ENCODE data around the gene NT5C3A. TPM values are rescaled to one million over a fixed set of nuclear protein-coding genes. Genes with fewer than 3 reads are reported as not detected.

NT5C3A gene
- total and polyA plus RNA-seq, 9 of the 15 experiments (the other 6 are each of a cell fraction or from before 2014, with no cell fraction given) = 18.6 to 60.1 (median 40.0) TPM

- ChIA-PET CTCF (ENCODE audit: low intra/inter-chr PET ratio) (no interaction called here), POLR2A (interaction anchor here (0.6 kb wide), 1 partner anchor 213 kb away, joined by 3 read pairs; no protein-coding TSS in a partner anchor)
- peak; percentile 67 for FAIRE-seq
- intact Hi-C loops (cut with micrococcal nuclease) (no loop called here), in situ Hi-C loops (cut with MboI) (no loop called here)
- Histone ChIP-seq H3K4me2 (ENCODE audit: insufficient read depth, low read length) (no peak overlapping the region), H2AFZ (ENCODE audit: low read depth, low read length) (peak overlapping the region; percentile 74), H3K27ac (ENCODE audit: extremely low read depth, low read depth, low read length) (no peak overlapping the region), H3K27me3 (ENCODE audit: control insufficient read depth in 2 of 2, insufficient read depth in 2 of 2, low read length in 2 of 2) (no peaks in the 10 kb centered on the region), H3K36me3 (ENCODE audit: control insufficient read depth, insufficient read depth, low read length) (no peaks in the 10 kb centered on the region), H3K79me2 (ENCODE audit: control insufficient read depth, insufficient read depth, low read length) (no peaks in the 10 kb centered on the region), H4K20me1 (replicated peaks; ENCODE audit: control insufficient read depth, insufficient read depth, low read length) (no peaks in the 10 kb centered on the region), H3K4me3 (no peak overlapping the region), H3K4me1 (replicated peaks in 1 of 2; ENCODE audit: control insufficient read depth in 2 of 2, insufficient read depth in 2 of 2, low read length in 2 of 2) (peaks cover 0 to 12% of the 10 kb centered on the region in 2 experiments; a peak in 3 of 5 replicates), H3K9ac (ENCODE audit: insufficient read depth in 1 of 2, low read depth in 2 of 2, low read length in 2 of 2) (no peak overlapping the region), H3K9me3 (replicated peaks; ENCODE audit: control insufficient read depth, insufficient read depth, low read depth, low read length) (no peaks in the 10 kb centered on the region), H3K9me1 (ENCODE audit: control insufficient read depth, insufficient read depth, low read length) (no peaks in the 10 kb centered on the region)
- peak; percentile 42; the same call in 2 of the 3 replicates for ATAC-seq
- TF ChIP-seq NR2C1 (IDR thresholded peaks at IDR 0.05) = peak; percentile 35; the same call in 1 of the 2 replicates
- TF ChIP-seq NR2C1 (tag; IDR thresholded peaks at IDR 0.05) = peak; percentile 64
- TF ChIP-seq EHMT2 (IDR thresholded peaks at IDR 0.05) = 0 out of 2 replicates have a peak, but pooled peaks have one; percentile 30
- TF ChIP-seq TARDBP (IDR thresholded peaks at IDR 0.05) = no peak
- peak; percentile 17; the same call in 1 of the 2 replicates for TF ChIP-seq ARID1B (IDR thresholded peaks at IDR 0.05)
- no peak for TF ChIP-seq ATF4 (CRISPR knock-in tag; IDR thresholded peaks at IDR 0.05)
- no peak for TF ChIP-seq NR4A1 (CRISPR knock-in tag; IDR thresholded peaks at IDR 0.05)
- TF ChIP-seq NR4A1 (tag; IDR thresholded peaks at IDR 0.05) = no peak
- TF ChIP-seq NR2C2 (CRISPR knock-in tag; IDR thresholded peaks at IDR 0.05) = no peak
- TF ChIP-seq NR2C2 (tag; IDR thresholded peaks at IDR 0.05) = peak; percentile 52; the same call in 1 of the 2 replicates
- TF ChIP-seq CREM (IDR thresholded peaks at IDR 0.05; ENCODE audit: low read depth) = 0 out of 2 replicates have a peak, but pooled peaks have one; percentile 13
- TF ChIP-seq ETV1 (tag; conservative IDR thresholded peaks at IDR 0.05; ENCODE audit: low read depth) = peak; percentile 54
- TF ChIP-seq GABPA (tag; conservative IDR thresholded peaks at IDR 0.05; ENCODE audit: low read depth) = 0 out of 2 replicates have a peak, but pooled peaks have one; percentile 17
- no peak for TF ChIP-seq ZNF695 (CRISPR knock-in tag; IDR thresholded peaks at IDR 0.05)
- no peak for TF ChIP-seq OTX1 (CRISPR knock-in tag; IDR thresholded peaks at IDR 0.05)
- TF ChIP-seq CTBP1 (IDR thresholded peaks at IDR 0.05; ENCODE audit: borderline replicate concordance) = no peak
- WGBS (ENCODE audit: insufficient coverage, low coverage, missing lambda C conversion rate) = 26% methylated on average over 2 of the region's 2 CpGs
- BruUV-seq (replicated peaks) = no TSS peak
- peak in 1 of 4 experiments; percentile 26 for DNase-seq (ENCODE audit: extremely low read depth in 1 of 4, low spot score in 3 of 4)
Measured at GRCh38 chr7:33087858-33088257, 25.3 kb upstream of the NT5C3A start.
